IPS-15b (cell line): ENCODE data around the gene MS4A10.

Experiments
- H3K27me3 ChIP-seq: one replicate; pipeline ENCODE4 v1.6.1; 2013; ENCODE audit warnings: low read length; ENCODE audit not compliant: control insufficient read depth, insufficient read depth
- H3K36me3 ChIP-seq: one replicate; pipeline ENCODE4 v1.6.1; 2013; ENCODE audit warnings: low read length; ENCODE audit not compliant: control insufficient read depth, insufficient read depth
- H3K4me1 ChIP-seq: one replicate; pipeline ENCODE4 v1.6.1; 2013; ENCODE audit warnings: mild to moderate bottlenecking, low read length; ENCODE audit not compliant: control insufficient read depth, insufficient read depth
- H3K4me3 ChIP-seq: one replicate; pipeline ENCODE4 v1.5.1; 2013; ENCODE audit warnings: low read depth, low read length
- H3K9ac ChIP-seq: one replicate; pipeline ENCODE4 v1.6.1; 2013; ENCODE audit warnings: low read depth, mild to moderate bottlenecking, low read length
- H3K9me3 ChIP-seq: one replicate; pipeline ENCODE4 v1.6.1; 2013; ENCODE audit warnings: mild to moderate bottlenecking, low read length; ENCODE audit not compliant: control insufficient read depth, insufficient read depth

Gene MS4A10

GRCh38 chr11:60767388-60767811, 17.7 kb upstream of the MS4A10 start:
- no peaks in the 10 kb centered on the region for H3K36me3 ChIP-seq
- H3K9me3 ChIP-seq = no peaks in the 10 kb centered on the region
- no peaks in the 10 kb centered on the region for H3K4me1 ChIP-seq
- no peak overlapping the region for H3K9ac ChIP-seq
- H3K4me3 ChIP-seq = no peak overlapping the region
- H3K27me3 ChIP-seq = peaks cover 11% of the 10 kb centered on the region

- H3K4me3 ChIP-seq = no peak overlapping the region
- no peaks in the 10 kb centered on the region for H3K9me3 ChIP-seq
- no peaks in the 10 kb centered on the region for H3K4me1 ChIP-seq
- H3K36me3 ChIP-seq = no peaks in the 10 kb centered on the region
- no peak overlapping the region for H3K9ac ChIP-seq
- H3K27me3 ChIP-seq = peaks cover 11% of the 10 kb centered on the region
Measured at GRCh38 chr11:60768202-60768601, 16.9 kb upstream of the MS4A10 start.

- no peaks in the 10 kb centered on the region for H3K4me1 ChIP-seq
- H3K9ac ChIP-seq = no peak overlapping the region
- H3K36me3 ChIP-seq = no peaks in the 10 kb centered on the region
- no peaks in the 10 kb centered on the region for H3K9me3 ChIP-seq
- no peak overlapping the region for H3K4me3 ChIP-seq
- H3K27me3 ChIP-seq = peaks cover 11% of the 10 kb centered on the region
Measured at GRCh38 chr11:60769273-60769672, 15.9 kb upstream of the MS4A10 start.

GRCh38 chr11:60769811-60770210, 15.3 kb upstream of the MS4A10 start:
- H3K27me3 ChIP-seq = peaks cover 11% of the 10 kb centered on the region
- H3K36me3 ChIP-seq = no peaks in the 10 kb centered on the region
- H3K9me3 ChIP-seq = no peaks in the 10 kb centered on the region
- H3K4me3 ChIP-seq = no peak overlapping the region
- H3K9ac ChIP-seq = no peak overlapping the region
- H3K4me1 ChIP-seq = no peaks in the 10 kb centered on the region

GRCh38 chr11:60771146-60771545, 14.0 kb upstream of the MS4A10 start:
- H3K36me3 ChIP-seq = no peaks in the 10 kb centered on the region
- H3K27me3 ChIP-seq = peaks cover 11% of the 10 kb centered on the region
- no peak overlapping the region for H3K9ac ChIP-seq
- H3K9me3 ChIP-seq = no peaks in the 10 kb centered on the region
- H3K4me3 ChIP-seq = no peak overlapping the region
- no peaks in the 10 kb centered on the region for H3K4me1 ChIP-seq

GRCh38 chr11:60771879-60772525, 13.1 kb upstream of the MS4A10 start:
- peaks cover 9% of the 10 kb centered on the region for H3K27me3 ChIP-seq
- H3K36me3 ChIP-seq = no peaks in the 10 kb centered on the region
- no peaks in the 10 kb centered on the region for H3K4me1 ChIP-seq
- no peak overlapping the region for H3K9ac ChIP-seq
- H3K4me3 ChIP-seq = no peak overlapping the region
- no peaks in the 10 kb centered on the region for H3K9me3 ChIP-seq

GRCh38 chr11:60772666-60773065, 12.5 kb upstream of the MS4A10 start:
- no peaks in the 10 kb centered on the region for H3K4me1 ChIP-seq
- H3K36me3 ChIP-seq = no peaks in the 10 kb centered on the region
- H3K9ac ChIP-seq = no peak overlapping the region
- no peaks in the 10 kb centered on the region for H3K9me3 ChIP-seq
- no peak overlapping the region for H3K4me3 ChIP-seq
- peaks cover 9% of the 10 kb centered on the region for H3K27me3 ChIP-seq

- Histone ChIP-seq H3K9ac (no peak overlapping the region), H3K9me3 (no peaks in the 10 kb centered on the region), H3K36me3 (no peaks in the 10 kb centered on the region), H3K4me1 (no peaks in the 10 kb centered on the region), H3K27me3 (no peaks in the 10 kb centered on the region), H3K4me3 (no peak overlapping the region)
Measured at GRCh38 chr11:60774726-60775125, 10.4 kb upstream of the MS4A10 start.

GRCh38 chr11:60775420-60775961, 9.6 kb upstream of the MS4A10 start:
- Histone ChIP-seq H3K4me3 (no peak overlapping the region), H3K9me3 (no peaks in the 10 kb centered on the region), H3K4me1 (no peaks in the 10 kb centered on the region), H3K9ac (no peak overlapping the region), H3K36me3 (no peaks in the 10 kb centered on the region), H3K27me3 (no peaks in the 10 kb centered on the region)

- H3K9ac ChIP-seq = no peak overlapping the region
- H3K27me3 ChIP-seq = no peaks in the 10 kb centered on the region
- no peak overlapping the region for H3K4me3 ChIP-seq
- no peaks in the 10 kb centered on the region for H3K9me3 ChIP-seq
- H3K4me1 ChIP-seq = no peaks in the 10 kb centered on the region
- H3K36me3 ChIP-seq = no peaks in the 10 kb centered on the region
Measured at GRCh38 chr11:60776167-60776566, 9.0 kb upstream of the MS4A10 start.

GRCh38 chr11:60777106-60777505, 8.0 kb upstream of the MS4A10 start:
- no peaks in the 10 kb centered on the region for H3K36me3 ChIP-seq
- no peaks in the 10 kb centered on the region for H3K9me3 ChIP-seq
- H3K4me3 ChIP-seq = no peak overlapping the region
- no peaks in the 10 kb centered on the region for H3K4me1 ChIP-seq
- H3K9ac ChIP-seq = no peak overlapping the region
- no peaks in the 10 kb centered on the region for H3K27me3 ChIP-seq

GRCh38 chr11:60777572-60777971, 7.6 kb upstream of the MS4A10 start:
- Histone ChIP-seq H3K4me3 (no peak overlapping the region), H3K27me3 (no peaks in the 10 kb centered on the region), H3K4me1 (no peaks in the 10 kb centered on the region), H3K9me3 (no peaks in the 10 kb centered on the region), H3K36me3 (no peaks in the 10 kb centered on the region), H3K9ac (no peak overlapping the region)
